HG02571 (cell line): ENCODE results near the gene SPRR2D.
"Not testable (repeated sequence)": the region's sequence is repeated elsewhere in the genome, so short reads cannot be mapped to it uniquely, and the experiment has no call there.

Experiments
- ATAC-seq: cut with Tn5 transposase; IDR thresholded peaks from one replicate; pipeline ENCODE4 v1.9.1; 2021; ENCODE audit warnings: mild to moderate bottlenecking, moderate library complexity; ENCODE audit not compliant: unreplicated experiment

The SPRR2D gene

DNA sequence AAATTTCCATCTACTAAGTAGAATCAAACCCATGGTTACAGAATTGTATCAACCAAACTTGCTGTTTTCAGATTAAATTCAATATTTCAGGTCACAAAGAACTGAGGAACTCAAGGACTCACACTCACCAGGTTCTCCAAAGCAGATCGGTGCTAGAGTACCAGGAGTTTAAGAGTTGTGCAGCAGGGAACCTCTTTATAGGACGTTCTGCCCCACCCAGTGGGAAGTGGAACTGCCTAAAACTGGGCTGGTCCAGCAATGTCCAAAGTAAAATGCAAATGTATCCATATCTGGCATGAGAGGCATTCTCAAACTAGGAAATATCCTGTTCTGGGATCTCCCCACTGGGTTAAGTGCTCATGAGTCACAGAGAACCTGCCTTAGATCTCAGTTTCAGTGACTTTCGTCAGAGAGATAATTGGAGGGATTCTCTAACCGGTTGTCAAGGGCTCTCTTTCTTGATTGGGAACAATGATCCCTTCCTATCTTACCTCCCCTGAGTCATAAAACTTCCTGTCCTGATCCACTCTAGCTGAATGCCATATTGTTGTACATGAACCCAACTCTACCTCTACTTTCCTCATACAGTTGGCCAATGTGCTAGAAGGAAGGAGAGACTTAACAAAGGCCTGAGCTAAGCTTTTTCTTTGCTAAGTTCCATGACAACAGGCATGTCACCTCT, at the start of gene SPRR2D:
TSS of gene SPRR2D (minus strand) at position 171 of the 682 bp plus-strand sequence. CDS start 774 bp downstream, outside the sequence.
- ATAC-seq, result no peak

GRCh38 chr1:153087652-153088051, 46.7 kb upstream of the SPRR2D start:
- ATAC-seq, result no peak

DNA sequence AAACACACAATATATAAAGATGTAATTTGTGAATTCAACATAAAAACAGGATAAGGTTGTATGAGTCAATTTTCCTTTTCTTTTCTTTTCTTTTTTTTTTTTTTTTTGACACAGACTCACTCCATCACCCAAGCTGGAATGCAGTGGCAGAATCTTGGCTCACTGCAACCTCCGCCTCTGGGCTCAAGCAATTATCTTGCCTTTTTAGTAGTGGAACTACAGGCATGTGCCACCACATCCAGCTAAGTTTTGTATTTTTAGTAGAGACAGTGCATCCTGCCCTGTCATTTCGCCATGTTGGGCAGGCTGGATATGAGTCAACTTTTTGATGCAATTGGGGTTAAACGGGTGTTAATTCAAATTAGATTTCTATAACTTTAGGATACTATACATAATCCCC, 40.8 kb upstream of the SPRR2D start:
- ATAC-seq, result no peak

- ATAC-seq, result no peak
Measured at GRCh38 chr1:153072806-153073726, 32.1 kb upstream of the SPRR2D start.

DNA sequence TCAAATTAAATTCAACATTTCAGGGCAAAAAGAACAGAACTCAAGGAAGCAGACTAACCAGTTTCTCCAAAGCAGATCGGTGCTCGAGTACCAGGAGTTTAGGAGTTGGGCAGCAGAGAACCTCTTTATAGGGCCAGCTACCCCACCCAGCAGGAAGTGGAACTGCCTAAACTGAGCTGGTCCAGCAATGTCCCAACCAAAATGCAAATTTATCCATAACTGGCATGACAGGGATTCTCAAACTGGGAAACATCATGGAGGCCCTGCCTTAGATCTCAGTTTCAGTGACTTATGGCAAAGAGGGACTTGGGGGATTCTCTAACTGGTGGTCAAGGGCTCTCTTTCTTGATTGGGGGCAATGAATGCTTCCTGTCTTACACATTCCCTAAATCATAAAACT, 30.6 kb upstream of the SPRR2D start, which contains the start of gene SPRR2B:
TSS of gene SPRR2B (minus strand) at position 101 of the 400 bp plus-strand sequence. CDS start 772 bp downstream, outside the sequence.
- ATAC-seq, result no peak

DNA sequence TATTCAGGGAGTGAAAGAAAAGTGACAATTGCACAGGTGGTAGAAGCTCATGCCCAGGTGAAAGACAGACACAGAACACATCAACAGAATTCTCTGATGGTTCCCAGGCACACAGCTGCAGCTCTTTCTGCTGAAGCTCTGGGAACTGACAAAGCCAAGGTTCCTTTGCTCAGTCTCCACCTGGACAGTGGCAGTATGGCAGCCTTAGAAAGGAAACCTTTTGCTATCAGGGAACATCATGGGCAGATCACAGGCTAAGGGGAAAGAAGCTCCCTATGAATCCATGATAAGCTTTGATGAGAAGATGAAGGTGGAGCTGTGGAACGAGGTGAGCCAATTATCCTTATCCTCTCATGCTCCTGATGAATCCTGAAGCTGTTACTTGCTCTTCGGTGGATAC, 29.3 kb upstream of the SPRR2D start:
- no peak for ATAC-seq

- no peak for ATAC-seq
Measured at GRCh38 chr1:153058826-153059784, 18.2 kb upstream of the SPRR2D start.

GRCh38 chr1:153058154-153058553, 17.2 kb upstream of the SPRR2D start:
- no peak for ATAC-seq

- no peak for ATAC-seq
Measured at GRCh38 chr1:153057375-153057774, 16.5 kb upstream of the SPRR2D start, which contains the start of gene SPRR2A. SPRR2A (minus strand) TSS chr1:153057512; CDS start chr1:153056735, 777 bp downstream.

DNA sequence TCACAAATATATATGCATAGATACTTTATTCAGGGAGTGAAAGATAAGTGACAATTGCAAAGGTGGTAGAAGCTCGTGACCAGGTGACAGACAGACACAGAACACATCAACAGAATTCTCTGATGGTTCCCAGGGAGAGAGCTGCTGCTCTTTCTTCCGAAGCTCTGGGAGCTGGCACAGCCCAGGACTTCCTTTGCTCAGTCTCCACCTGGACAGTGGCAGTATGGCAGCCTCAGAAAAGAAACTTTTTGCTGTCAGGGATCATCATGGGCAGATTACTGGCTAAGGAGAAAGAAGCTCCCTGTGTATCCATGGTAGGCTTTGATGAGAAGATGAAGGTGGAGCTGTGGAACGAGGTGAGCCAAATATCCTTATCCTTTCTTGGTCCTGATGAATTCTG, 15.2 kb upstream of the SPRR2D start:
- ATAC-seq, result not testable (repeated sequence)

GRCh38 chr1:153049211-153049610, 8.3 kb upstream of the SPRR2D start:
- ATAC-seq, result no peak

- ATAC-seq, result no peak
Measured at GRCh38 chr1:153035211-153035610, 5.7 kb downstream of the SPRR2D start.

- no peak for ATAC-seq
Measured at GRCh38 chr1:153032677-153033308, 8.1 kb downstream of the SPRR2D start.

DNA sequence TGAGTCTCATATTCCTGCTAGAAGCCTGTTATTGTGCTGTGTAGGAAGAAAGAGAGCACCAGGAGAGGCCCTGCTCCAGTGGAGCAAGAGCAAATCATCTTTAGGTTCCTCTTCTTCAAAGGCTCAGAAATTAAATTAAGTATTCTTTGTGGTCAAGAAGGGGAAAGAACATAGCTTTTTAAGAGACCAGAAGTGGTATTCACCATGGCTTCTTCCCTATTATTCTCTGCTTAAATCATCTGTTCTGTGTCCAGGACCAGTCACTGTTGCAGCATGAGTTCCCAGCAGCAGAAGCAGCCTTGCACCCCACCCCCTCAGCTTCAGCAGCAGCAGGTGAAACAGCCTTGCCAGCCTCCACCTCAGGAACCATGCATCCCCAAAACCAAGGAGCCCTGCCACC, 8.8 kb downstream of the SPRR2D start:
- no peak for ATAC-seq

DNA sequence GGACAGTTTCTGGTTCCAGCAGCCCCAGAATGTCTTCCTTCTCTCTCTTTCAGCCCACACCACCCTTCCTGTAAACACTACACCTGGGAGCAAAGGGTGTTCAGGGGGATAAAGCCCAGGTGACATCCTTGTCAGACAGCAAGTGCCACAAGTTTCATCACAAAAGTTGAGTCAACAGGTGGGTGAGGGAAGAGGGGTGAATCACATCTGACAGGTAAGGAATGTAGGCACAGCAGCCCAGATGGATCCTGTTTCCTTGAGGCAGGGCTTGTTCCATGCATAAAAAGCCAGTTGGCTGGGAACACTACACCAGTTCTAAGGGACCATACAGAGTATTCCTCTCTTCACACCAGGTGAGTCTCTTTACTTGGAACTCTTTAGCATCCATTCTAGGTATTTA, 10.0 kb downstream of the SPRR2D start, which contains the start of gene SPRR1B:
TSS of gene SPRR1B (plus strand) at position 309 of the 400 bp plus-strand sequence. CDS start 1,143 bp downstream, outside the sequence.
- no peak for ATAC-seq

DNA sequence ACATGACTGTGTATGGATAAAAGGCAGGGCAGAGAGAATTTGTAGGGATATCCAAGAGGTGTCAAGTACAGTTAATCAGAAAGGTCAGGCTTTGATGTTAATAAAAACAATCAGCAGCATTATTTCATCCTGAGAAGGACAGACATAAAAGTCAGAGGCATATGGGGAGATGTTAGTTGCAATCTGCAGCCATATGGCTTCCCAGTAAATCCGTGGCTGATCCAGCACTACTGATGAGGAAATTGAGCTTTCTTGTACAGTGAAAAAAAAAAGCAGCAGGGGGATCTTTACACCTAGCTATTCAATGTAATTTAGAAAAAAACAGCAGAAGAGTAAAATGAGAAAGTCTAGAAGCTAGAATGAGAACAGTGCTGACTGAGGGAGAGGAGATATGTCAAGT, 12.2 kb downstream of the SPRR2D start:
- no peak for ATAC-seq

GRCh38 chr1:153025797-153026196, 15.1 kb downstream of the SPRR2D start:
- ATAC-seq, result no peak

DNA sequence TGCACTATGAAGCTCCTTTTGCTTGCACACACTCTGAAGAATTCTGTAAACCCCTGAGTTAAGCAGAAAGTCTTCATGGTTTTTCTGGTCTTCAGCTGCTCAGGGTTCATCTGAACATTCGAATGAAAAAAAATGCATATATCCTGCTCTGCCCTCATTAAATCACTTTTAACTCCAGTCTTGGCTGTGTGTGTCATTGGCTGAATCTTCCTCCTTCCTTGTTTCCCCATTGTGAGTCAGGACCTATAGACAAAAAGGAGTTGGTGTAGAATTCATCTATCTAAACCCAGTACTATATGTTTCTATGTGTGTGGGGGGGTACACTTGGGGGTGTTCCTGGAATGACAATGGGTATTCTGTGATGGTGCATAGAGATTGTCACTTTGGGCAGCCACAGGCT, 16.5 kb downstream of the SPRR2D start:
- no peak for ATAC-seq

DNA sequence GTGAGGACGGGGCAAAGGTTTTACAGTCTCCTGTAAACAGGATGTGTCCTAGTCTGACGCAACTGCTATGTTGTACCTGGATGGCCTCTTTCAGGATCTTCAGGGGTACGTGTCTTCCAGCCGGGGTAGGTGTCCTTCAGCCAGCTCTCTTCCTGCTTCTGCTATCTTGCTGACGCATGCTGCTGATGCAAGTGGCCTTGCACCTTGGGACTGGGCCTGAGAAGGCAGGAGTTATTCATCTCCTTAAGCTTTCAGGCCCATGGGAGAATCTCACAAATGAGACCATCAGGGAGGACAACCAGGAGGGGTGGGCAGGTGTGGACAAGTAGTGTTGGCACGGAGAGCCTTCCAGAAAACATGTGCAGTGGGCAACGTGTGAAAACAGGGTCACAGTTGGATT, 17.8 kb downstream of the SPRR2D start:
- no peak for ATAC-seq

GRCh38 chr1:153022340-153022739, 18.6 kb downstream of the SPRR2D start:
- not testable (repeated sequence) for ATAC-seq
